NCI-H128 (cell line): ENCODE data around the gene FAIM.
"Not testable (repeated sequence)": the region's sequence is repeated elsewhere in the genome, so short reads cannot be mapped to it uniquely, and the experiment has no call there.

Source experiments
- DNase-seq: peaks from one replicate; lab custom pipeline; 2025; ENCODE audit not compliant: unreplicated experiment; lab: John Stamatoyannopoulos, UW

The FAIM gene

DNA sequence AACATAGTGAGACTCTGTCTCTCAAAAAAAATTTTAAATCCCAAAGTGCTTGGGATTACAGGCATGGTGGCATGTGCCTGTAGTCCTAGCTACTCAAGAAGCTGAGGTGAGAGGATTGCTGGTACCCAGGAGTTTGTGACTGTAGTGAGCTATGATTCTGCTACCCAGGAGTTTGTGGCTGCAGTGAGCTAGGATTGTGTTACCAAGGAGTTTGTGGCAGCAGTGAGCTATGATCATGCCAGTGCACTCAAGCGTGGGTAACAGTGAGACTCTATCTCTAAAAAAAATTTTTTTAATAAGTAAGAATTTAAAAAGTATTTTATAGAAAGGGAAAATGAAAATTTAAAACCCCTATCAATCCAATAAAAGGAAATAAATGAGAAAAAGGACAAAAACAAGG lies 69.5 kb downstream of the FAIM start:
- DNase-seq: no peak

DNA sequence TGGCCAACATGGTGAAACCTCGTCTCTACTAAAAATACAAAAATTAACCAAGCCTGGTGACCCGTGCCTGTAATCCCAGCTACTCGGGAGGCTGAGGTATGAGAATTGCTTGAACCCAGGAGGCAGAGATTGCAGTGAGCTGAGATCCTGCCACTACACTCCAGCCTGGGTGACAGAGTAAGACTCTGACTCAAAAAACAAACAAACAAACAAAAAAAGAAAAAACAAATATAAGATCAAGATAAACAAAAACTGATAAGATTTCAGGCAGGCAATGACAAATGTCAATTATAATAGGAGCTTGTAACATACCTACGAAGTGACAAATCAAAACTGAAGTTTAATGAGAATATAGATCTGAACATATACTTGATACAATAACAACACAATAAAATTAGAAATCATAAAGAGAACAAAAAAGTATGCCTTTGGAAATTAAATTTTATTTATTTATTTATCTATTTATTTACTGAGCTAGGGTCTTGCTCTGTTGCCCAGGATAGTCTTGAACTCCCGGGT lies 70.4 kb downstream of the FAIM start:
- no peak for DNase-seq

DNA sequence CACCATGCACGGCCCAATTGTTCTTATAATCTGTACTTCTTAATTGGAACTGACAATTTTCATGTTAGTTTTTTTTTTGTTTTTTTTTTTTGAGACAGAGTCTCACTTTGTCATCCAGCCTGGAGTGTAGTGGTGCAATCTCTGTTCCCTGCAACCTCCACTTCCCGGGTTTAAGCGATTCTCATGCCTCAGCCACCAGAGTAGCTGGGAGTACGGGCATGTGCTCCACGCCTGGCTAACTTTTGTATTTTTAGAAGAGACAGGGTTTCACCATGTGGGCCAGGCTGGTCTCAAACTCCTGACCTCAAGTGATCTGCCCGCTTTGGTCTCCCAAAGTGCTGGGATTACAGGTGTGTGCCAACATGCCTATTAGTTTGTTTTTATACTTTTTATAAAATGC lies 72.4 kb downstream of the FAIM start:
- DNase-seq: not testable (repeated sequence)

DNA sequence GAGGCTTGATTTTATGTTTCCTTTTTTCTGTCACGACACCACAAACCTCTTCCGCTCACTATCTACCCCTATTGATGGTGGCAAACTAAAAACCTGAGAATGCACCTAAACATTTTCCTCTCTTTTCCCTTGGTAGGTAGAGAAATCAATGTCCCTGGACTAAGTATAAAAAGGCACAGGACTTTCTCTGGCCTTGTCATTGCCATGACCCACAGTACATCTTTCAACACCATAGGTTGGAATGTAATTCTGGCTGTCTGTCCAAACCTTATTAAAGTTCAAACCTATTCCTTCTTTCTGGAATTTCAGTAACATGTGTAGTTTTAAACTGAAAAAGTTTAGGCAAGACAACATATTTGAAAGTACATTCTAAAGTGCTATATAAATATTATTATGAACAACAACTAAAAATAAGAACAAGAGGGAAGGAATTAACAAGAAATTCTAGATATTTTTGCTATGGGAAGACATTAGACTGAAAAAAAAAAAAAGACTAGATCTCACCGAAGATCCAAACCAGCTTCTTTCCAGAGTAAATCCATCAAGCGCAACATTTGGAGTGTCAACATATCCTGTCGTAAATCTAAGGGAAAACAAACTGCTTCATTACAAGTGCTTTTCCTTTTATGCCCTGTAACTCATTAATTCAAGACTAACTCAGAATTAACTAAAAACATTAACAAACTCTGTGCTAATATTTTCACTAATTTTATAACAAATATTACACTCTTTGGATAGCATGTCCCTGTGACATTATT lies 73.1 kb downstream of the FAIM start:
- no peak for DNase-seq

DNA sequence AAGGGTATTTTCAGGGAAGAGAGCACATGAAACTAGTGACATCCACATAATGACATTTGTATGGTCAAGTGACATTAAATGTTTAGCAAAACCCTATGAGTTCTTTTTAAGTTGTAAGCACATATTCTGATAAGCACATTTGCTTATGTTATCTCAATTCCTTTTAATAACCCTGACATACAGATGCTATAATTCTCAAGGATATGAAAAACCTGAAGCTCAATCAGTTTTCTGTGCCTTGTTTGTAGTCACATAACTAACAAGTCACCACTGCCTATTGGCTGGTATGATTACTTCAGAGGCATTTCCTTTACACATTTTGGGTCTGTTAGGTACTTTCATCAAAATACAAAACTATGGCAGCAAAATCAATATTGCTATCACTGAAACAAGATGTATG lies 74.1 kb downstream of the FAIM start:
- DNase-seq: no peak
